HL-60 (cell line): ENCODE results near the gene ANKRD23.

Experiments used
- SPI1 ChIP-seq: IDR thresholded peaks from 2 replicates; pipeline ENCODE4 v1.6.1; 2012; ENCODE audit warnings: low read depth, mild to moderate bottlenecking, borderline replicate concordance
- TF ChIP-seq, protein P1 (sequence below): IDR thresholded peaks from one replicate; pipeline ENCODE4 v1.5.1; 2011; ENCODE audit warnings: low read length, control low read depth, inconsistent platforms; ENCODE audit not compliant: insufficient read depth
- TF ChIP-seq, protein P2 (sequence below): IDR thresholded peaks from 2 replicates; pipeline ENCODE4 v1.6.1; 2012; ENCODE audit warnings: low read depth; ENCODE audit not compliant: insufficient replicate concordance

GRCh38 chr2:96837575-96837974 is 6.2 kb downstream of the ANKRD23 start:
- TF ChIP-seq, protein P1, sequence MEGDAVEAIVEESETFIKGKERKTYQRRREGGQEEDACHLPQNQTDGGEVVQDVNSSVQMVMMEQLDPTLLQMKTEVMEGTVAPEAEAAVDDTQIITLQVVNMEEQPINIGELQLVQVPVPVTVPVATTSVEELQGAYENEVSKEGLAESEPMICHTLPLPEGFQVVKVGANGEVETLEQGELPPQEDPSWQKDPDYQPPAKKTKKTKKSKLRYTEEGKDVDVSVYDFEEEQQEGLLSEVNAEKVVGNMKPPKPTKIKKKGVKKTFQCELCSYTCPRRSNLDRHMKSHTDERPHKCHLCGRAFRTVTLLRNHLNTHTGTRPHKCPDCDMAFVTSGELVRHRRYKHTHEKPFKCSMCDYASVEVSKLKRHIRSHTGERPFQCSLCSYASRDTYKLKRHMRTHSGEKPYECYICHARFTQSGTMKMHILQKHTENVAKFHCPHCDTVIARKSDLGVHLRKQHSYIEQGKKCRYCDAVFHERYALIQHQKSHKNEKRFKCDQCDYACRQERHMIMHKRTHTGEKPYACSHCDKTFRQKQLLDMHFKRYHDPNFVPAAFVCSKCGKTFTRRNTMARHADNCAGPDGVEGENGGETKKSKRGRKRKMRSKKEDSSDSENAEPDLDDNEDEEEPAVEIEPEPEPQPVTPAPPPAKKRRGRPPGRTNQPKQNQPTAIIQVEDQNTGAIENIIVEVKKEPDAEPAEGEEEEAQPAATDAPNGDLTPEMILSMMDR, result no peak
- TF ChIP-seq, protein P2, sequence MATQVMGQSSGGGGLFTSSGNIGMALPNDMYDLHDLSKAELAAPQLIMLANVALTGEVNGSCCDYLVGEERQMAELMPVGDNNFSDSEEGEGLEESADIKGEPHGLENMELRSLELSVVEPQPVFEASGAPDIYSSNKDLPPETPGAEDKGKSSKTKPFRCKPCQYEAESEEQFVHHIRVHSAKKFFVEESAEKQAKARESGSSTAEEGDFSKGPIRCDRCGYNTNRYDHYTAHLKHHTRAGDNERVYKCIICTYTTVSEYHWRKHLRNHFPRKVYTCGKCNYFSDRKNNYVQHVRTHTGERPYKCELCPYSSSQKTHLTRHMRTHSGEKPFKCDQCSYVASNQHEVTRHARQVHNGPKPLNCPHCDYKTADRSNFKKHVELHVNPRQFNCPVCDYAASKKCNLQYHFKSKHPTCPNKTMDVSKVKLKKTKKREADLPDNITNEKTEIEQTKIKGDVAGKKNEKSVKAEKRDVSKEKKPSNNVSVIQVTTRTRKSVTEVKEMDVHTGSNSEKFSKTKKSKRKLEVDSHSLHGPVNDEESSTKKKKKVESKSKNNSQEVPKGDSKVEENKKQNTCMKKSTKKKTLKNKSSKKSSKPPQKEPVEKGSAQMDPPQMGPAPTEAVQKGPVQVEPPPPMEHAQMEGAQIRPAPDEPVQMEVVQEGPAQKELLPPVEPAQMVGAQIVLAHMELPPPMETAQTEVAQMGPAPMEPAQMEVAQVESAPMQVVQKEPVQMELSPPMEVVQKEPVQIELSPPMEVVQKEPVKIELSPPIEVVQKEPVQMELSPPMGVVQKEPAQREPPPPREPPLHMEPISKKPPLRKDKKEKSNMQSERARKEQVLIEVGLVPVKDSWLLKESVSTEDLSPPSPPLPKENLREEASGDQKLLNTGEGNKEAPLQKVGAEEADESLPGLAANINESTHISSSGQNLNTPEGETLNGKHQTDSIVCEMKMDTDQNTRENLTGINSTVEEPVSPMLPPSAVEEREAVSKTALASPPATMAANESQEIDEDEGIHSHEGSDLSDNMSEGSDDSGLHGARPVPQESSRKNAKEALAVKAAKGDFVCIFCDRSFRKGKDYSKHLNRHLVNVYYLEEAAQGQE, result no peak
- TF ChIP-seq SPI1, result no peak
